ENCODE data around the gene HYAL1.

GRCh38 chr3:50304601-50305000, 1.2 kb upstream of the HYAL1 start:
- TF ChIP-seq POLR2A (IDR thresholded peaks at IDR 0.05; ENCODE audit: low read depth, low read length) (no peak), POLR2AphosphoS5 (IDR thresholded peaks at IDR 0.05; ENCODE audit: low read depth, low read length) (no peak)
